GM12878 (cell line): ENCODE results near the gene TC2N. TPM values are rescaled to one million over a fixed set of nuclear protein-coding genes. Genes with fewer than 3 reads are reported as not detected.

Experiments used
- ATAC-seq: fragments of 200-7000 bp; cut with Tn5 transposase; 3 replicates; pipeline ENCODE4 v1.9.1; 2020; ENCODE audit warnings: mild to moderate bottlenecking, moderate library complexity
- BruUV-seq: library from RNA; stranded (reverse); fragments of 400-500 nt; replicated peaks from 2 replicates; lab custom pipeline; 2021; lab: Mats Ljungman, UMichigan
- CTCF ChIA-PET: fragments of 300-600 bp; sonication (Branson Sonifier 250); formaldehyde crosslinking; extraction: SDS; loops from one replicate; lab custom pipeline; 2021; ENCODE audit warnings: inconsistent platforms; lab: Yijun Ruan, JAX
- POLR2A ChIA-PET: fragments of 350-600 bp; formaldehyde crosslinking; extraction: SDS; loops from one replicate; lab custom pipeline; 2021; ENCODE audit warnings: inconsistent platforms; lab: Charles Lee
- RAD21 ChIA-PET: fragments of 300-600 bp; sonication (Branson Sonifier 250); formaldehyde crosslinking; loops from one replicate; lab custom pipeline; 2023; ENCODE audit warnings: antibody characterized with exemption; ENCODE audit not compliant: unreplicated experiment; lab: Charles Lee
- SMC1A ChIA-PET: fragments of 300-600 bp; sonication (Branson Sonifier 250); formaldehyde crosslinking; loops from one replicate; lab custom pipeline; 2023; ENCODE audit not compliant: unreplicated experiment, uncharacterized antibody; lab: Charles Lee
- DNase-seq: peaks from one replicate; pipeline ENCODE4 v3.0.0-alpha.2; 2011; ENCODE audit warnings: low read depth, low spot score
- FAIRE-seq: peaks from 3 replicates; lab custom pipeline; 2011; peaks lifted over from hg19 to GRCh38; lab: Jason Lieb, UNC
- H2AFZ ChIP-seq: 2 replicates; pipeline ENCODE4 v1.6.0; 2011; ENCODE audit warnings: low read depth, low read length, control low read depth; ENCODE audit not compliant: control insufficient read depth
- H3K27ac ChIP-seq: 2 replicates; pipeline ENCODE4 v1.5.1; 2011; ENCODE audit warnings: control low read depth; ENCODE audit not compliant: control insufficient read depth, insufficient read depth
- H3K27me3 ChIP-seq, 2 experiments: replicated peaks in 1 of 2; 2 replicates each; pipeline versions ENCODE4 v1.6.0 to v1.6.1; 2011; ENCODE audit warnings: low read length in 1 of 2; ENCODE audit not compliant: control insufficient read depth in 2 of 2, insufficient read depth in 2 of 2
- H3K36me3 ChIP-seq, 2 experiments: 2 replicates each; pipeline ENCODE4 v1.5.1; 2011; ENCODE audit warnings: low read length in 1 of 2; ENCODE audit not compliant: control insufficient read depth in 2 of 2, insufficient read depth in 2 of 2
- H3K4me1 ChIP-seq: 2 replicates; pipeline ENCODE4 v1.6.1; 2011; ENCODE audit warnings: mild to moderate bottlenecking, low read length, moderate library complexity, mixed read lengths; ENCODE audit not compliant: control insufficient read depth, insufficient read depth
- H3K4me2 ChIP-seq: 2 replicates; pipeline ENCODE4 v1.6.0; 2011; ENCODE audit warnings: control low read depth; ENCODE audit not compliant: control insufficient read depth, insufficient read depth
- H3K4me3 ChIP-seq: fragments of 200-600 bp; sonication (generic); 2 replicates; pipeline ENCODE4 v1.5.1; 2016
- H3K79me2 ChIP-seq: 2 replicates; pipeline ENCODE4 v1.6.0; 2011; ENCODE audit warnings: low read length; ENCODE audit not compliant: control insufficient read depth, insufficient read depth
- H3K9ac ChIP-seq: 2 replicates; pipeline ENCODE4 v1.8.0; 2011; ENCODE audit warnings: low read length, control low read depth, mixed read lengths; ENCODE audit not compliant: control insufficient read depth, insufficient read depth
- H3K9me3 ChIP-seq: replicated peaks from 3 replicates; pipeline ENCODE4 v1.5.1; 2011; ENCODE audit warnings: mild to moderate bottlenecking, low read length; ENCODE audit not compliant: control insufficient read depth, insufficient read depth
- H4K20me1 ChIP-seq: 2 replicates; pipeline ENCODE4 v1.6.0; 2011; ENCODE audit not compliant: control insufficient read depth, insufficient read depth
- BHLHE40 ChIP-seq, 2 experiments: fragments of 450-650 bp in 1 of 2; IDR thresholded peaks; 2 replicates each; pipeline ENCODE4 v1.6.1; 2011 to 2017; ENCODE audit warnings: low read depth in 2 of 2, borderline replicate concordance in 1 of 2, improper control_type of control experiment in 1 of 2, low read length in 1 of 2, mild to moderate bottlenecking in 1 of 2
- CBFB ChIP-seq: IDR thresholded peaks from 2 replicates; pipeline ENCODE4 v1.6.1; 2016; ENCODE audit warnings: antibody characterized with exemption, low read depth
- CHD1 ChIP-seq: IDR thresholded peaks from 2 replicates; pipeline ENCODE4 v1.6.1; 2012; ENCODE audit warnings: low read depth, low read length, improper control_type of control experiment
- GATAD2B ChIP-seq: fragments of 450-650 bp; conservative IDR thresholded peaks from 2 replicates; pipeline ENCODE4 v1.6.1; 2017; ENCODE audit warnings: low read depth, mild to moderate bottlenecking, moderate library complexity
- IKZF2 ChIP-seq, 2 experiments: fragments of 450-650 bp; IDR thresholded peaks; 2 replicates each; pipeline ENCODE4 v1.6.1; 2017; ENCODE audit warnings: mild to moderate bottlenecking in 2 of 2, moderate library complexity in 2 of 2
- KDM1A ChIP-seq: fragments of 200-600 bp; sonication (generic); IDR thresholded peaks from 2 replicates; pipeline ENCODE4 v1.6.1; 2016; ENCODE audit warnings: borderline replicate concordance
- MLLT1 ChIP-seq: fragments of 450-650 bp; IDR thresholded peaks from 2 replicates; pipeline ENCODE4 v1.6.1; 2016; ENCODE audit warnings: mild to moderate bottlenecking
- NBN ChIP-seq: fragments of 450-650 bp; IDR thresholded peaks from 2 replicates; pipeline ENCODE4 v1.6.1; 2016
- NR2C1 ChIP-seq: fragments of 450-650 bp; IDR thresholded peaks from 2 replicates; pipeline ENCODE4 v1.6.1; 2017; ENCODE audit warnings: antibody characterized with exemption, mild to moderate bottlenecking, moderate library complexity
- NRF1 ChIP-seq: conservative IDR thresholded peaks from 2 replicates; pipeline ENCODE4 v1.6.1; 2011; ENCODE audit warnings: mild to moderate bottlenecking, low read depth, low read length, improper control_type of control experiment
- PAX8 ChIP-seq: fragments of 450-650 bp; IDR thresholded peaks from 2 replicates; pipeline ENCODE4 v1.6.1; 2017; ENCODE audit warnings: mild to moderate bottlenecking, moderate library complexity
- POLR2AphosphoS2 ChIP-seq: IDR thresholded peaks from 2 replicates; pipeline ENCODE4 v1.6.1; 2011; ENCODE audit warnings: low read depth, mild to moderate bottlenecking, low read length, improper control_type of control experiment, moderate library complexity
- POLR2AphosphoS5 ChIP-seq: IDR thresholded peaks from 2 replicates; pipeline ENCODE4 v1.6.1; 2011; ENCODE audit warnings: mild to moderate bottlenecking, low read length, inconsistent platforms
- SMC3 ChIP-seq: IDR thresholded peaks from 2 replicates; pipeline ENCODE4 v1.6.1; 2011; ENCODE audit warnings: low read length, improper control_type of control experiment, borderline replicate concordance
- SRF ChIP-seq, 2 experiments: IDR thresholded peaks; 2 replicates each; pipeline ENCODE4 v1.6.1; 2011; ENCODE audit warnings: low read depth in 2 of 2, low read length in 2 of 2, mild to moderate bottlenecking in 1 of 2, moderate library complexity in 1 of 2
- SUZ12 ChIP-seq: fragments of 200-600 bp; sonication (generic); IDR thresholded peaks from one replicate; pipeline ENCODE4 v1.6.1; 2018; ENCODE audit warnings: antibody characterized with exemption, mild to moderate bottlenecking; ENCODE audit not compliant: unreplicated experiment
- TCF7 ChIP-seq: IDR thresholded peaks from 2 replicates; pipeline ENCODE4 v1.6.1; 2014; ENCODE audit warnings: antibody characterized with exemption, borderline replicate concordance
- USF2 ChIP-seq: IDR thresholded peaks from 2 replicates; pipeline ENCODE4 v1.6.1; 2011; ENCODE audit warnings: low read depth, low read length, improper control_type of control experiment, borderline replicate concordance
- WRNIP1 ChIP-seq: IDR thresholded peaks from 2 replicates; pipeline ENCODE4 v1.6.1; 2011; ENCODE audit warnings: low read depth, low read length, improper control_type of control experiment, borderline replicate concordance
- ZBED1 ChIP-seq: IDR thresholded peaks from 2 replicates; pipeline ENCODE4 v1.6.1; 2016; ENCODE audit warnings: borderline replicate concordance
- ZNF274 ChIP-seq: IDR thresholded peaks from one replicate; pipeline ENCODE4 v1.8.0; 2011; ENCODE audit not compliant: insufficient read length, insufficient read depth
- WGBS: methylation state at CpG from one replicate; pipeline ENCODE4 v1.1.6; 2016; ENCODE audit warnings: low lambda C conversion rate; ENCODE audit not compliant: insufficient replicate concordance, insufficient coverage; ENCODE audit errors: missing lambda C conversion rate; 5-methylcytosine and 5-hydroxymethylcytosine counted together
- in situ Hi-C: fragments of 300-500 bp; cut with MboI; formaldehyde crosslinking; loops from 9 replicates; pipeline ENCODE4 v1.14.3; 2018; ENCODE audit warnings: mixed read lengths
- intact Hi-C: fragments of 100-400 bp; cut with micrococcal nuclease; formaldehyde crosslinking; loops from one replicate; pipeline ENCODE4 v1.14.2; 2022; ENCODE audit not compliant: unreplicated experiment
- polyA plus RNA-seq, 11 experiments: library from polyadenylated mRNA; depleted of rRNA in 4 of 11; unstranded in 6 of 11; stranded (reverse) in 5 of 11; fragments of >200 nt; fragmentation: Nextera tagmentation in 4 of 11; fragmentation: Illumina TruSeq in 1 of 11; extraction: Ambion mirVana in 4 of 11; extraction: Trizol in 1 of 11; gene quantifications; 1 replicate in 1 of 11; 2 replicates in 10 of 11; pipeline versions ENCODE4 v1.2.1 to v1.2.3, GENCODE V29; 2011 to 2016; ENCODE audit warnings: inconsistent platforms in 2 of 11, missing spikeins in 2 of 11, low read depth in 1 of 11
- total RNA-seq, 4 experiments: library from RNA; depleted of rRNA in 3 of 4; stranded (reverse); fragments of >200 nt in 3 of 4; fragmentation: Illumina TruSeq in 1 of 4; extraction: Trizol in 1 of 4; gene quantifications; 2 replicates each; pipeline versions ENCODE4 v1.2.1 to v1.2.3, GENCODE V29; 2013 to 2021

Gene TC2N
- total and polyA plus RNA-seq, 10 of the 15 experiments (the other 5 are each of a cell fraction or from before 2014, with no cell fraction given), result 0.15 to 1.6 (median 0.35) TPM

DNA sequence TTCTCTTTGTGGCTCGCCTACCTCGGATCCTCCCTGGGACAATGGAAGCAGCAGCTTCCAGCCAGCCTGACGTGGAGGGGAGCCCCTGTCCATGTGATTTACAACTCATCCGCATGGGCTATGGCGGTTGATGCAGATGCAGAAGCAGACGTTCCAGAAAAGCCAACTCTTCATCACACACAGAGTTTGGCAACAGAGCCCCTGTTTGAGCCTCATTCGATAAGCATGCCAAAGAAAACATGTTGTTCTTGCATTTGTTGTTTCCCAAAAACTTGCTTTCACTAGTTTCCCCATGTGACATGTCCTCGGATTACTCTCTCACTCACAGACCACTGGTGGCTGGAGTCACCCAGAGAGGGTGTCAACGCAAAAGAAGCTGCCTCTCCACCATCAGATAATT lies 16.4 kb upstream of the TC2N start (continued):
- no peak for TF ChIP-seq PAX8
- no peak for TF ChIP-seq TCF7
- TF ChIP-seq USF2, result no peak
- TF ChIP-seq ZNF274, result no peak
- TF ChIP-seq GATAD2B, result no peak
- no peak for TF ChIP-seq POLR2AphosphoS2
- TF ChIP-seq CHD1, result no peak

DNA sequence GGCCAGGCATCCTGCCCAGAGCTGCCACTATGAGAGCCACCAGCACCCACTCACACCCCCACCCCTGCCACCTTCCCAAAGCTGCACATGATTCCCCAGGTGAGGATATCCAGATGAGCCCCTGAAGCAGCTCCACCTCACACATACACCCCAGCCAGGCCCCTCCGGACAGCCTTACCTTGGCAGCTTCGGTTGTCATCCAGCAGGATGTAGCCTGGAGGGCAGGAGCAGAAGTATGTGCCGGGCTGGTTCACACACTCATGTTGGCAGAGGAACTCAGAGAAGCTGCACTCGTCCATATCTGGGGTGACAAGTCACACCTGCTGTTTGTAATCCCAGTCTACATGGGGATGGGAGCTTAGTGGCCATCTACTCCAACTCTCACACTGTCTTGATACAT lies 15.4 kb upstream of the TC2N start:
- Histone ChIP-seq H2AFZ (no peak overlapping the region), H3K27me3 (no peaks in the 10 kb centered on the region), H4K20me1 (no peaks in the 10 kb centered on the region), H3K4me1 (no peaks in the 10 kb centered on the region), H3K9me3 (no peaks in the 10 kb centered on the region), H3K9ac (no peak overlapping the region), H3K79me2 (no peaks in the 10 kb centered on the region), H3K27ac (no peak overlapping the region), H3K4me2 (no peak overlapping the region), H3K36me3 (no peaks in the 10 kb centered on the region), H3K4me3 (no peak overlapping the region)
- 63% methylated on average over 4 of the region's 4 CpGs for WGBS
- ChIA-PET CTCF (interaction anchor here (0.5 to 1.1 kb wide), 2 partner anchors 9 to 348 kb away, joined by 4 read pairs; no protein-coding TSS in a partner anchor), RAD21 (interaction anchor here (0.9 to 1.1 kb wide), 3 partner anchors 29 to 233 kb away, joined by 3 read pairs; no protein-coding TSS in a partner anchor), SMC1A (interaction anchor here (0.7 to 0.9 kb wide), 3 partner anchors 17 to 233 kb away, joined by 3 to 4 read pairs (median 3); no protein-coding TSS in a partner anchor), POLR2A (no interaction called here)
- DNase-seq (no peak), ATAC-seq (peak; percentile 25; the same call in 2 of the 3 replicates), FAIRE-seq (no peak)
- intact Hi-C loops (no loop called here), in situ Hi-C loops (no loop called here)
- no peak for TF ChIP-seq POLR2AphosphoS5
- TF ChIP-seq GATAD2B, result no peak
- TF ChIP-seq IKZF2 (IDR thresholded peaks at IDR 0.05), result no peak
- no peak for TF ChIP-seq NR2C1
- no peak for TF ChIP-seq BHLHE40 (IDR thresholded peaks at IDR 0.05; ENCODE audit: borderline replicate concordance in 1 of 2, low read depth in 2 of 2, low read length in 1 of 2)
- no peak for TF ChIP-seq NRF1
- TF ChIP-seq KDM1A, result no peak
- no peak for TF ChIP-seq ZBED1
- no peak for TF ChIP-seq WRNIP1
- no peak for TF ChIP-seq SUZ12
- no peak for TF ChIP-seq CBFB
- no peak for TF ChIP-seq SRF (IDR thresholded peaks at IDR 0.05; ENCODE audit: low read depth in 2 of 2, low read length in 2 of 2)
- TF ChIP-seq SMC3, result no peak
- no peak for TF ChIP-seq POLR2AphosphoS2
- no peak for TF ChIP-seq NBN
- TF ChIP-seq MLLT1, result no peak
- TF ChIP-seq CHD1, result no peak
- no TSS peak for BruUV-seq
